Measurements from ENCODE around the gene PSMA7. TPM values are rescaled to one million over a fixed set of nuclear protein-coding genes. Genes with fewer than 3 reads are reported as not detected.

The PSMA7 gene
- total and polyA plus RNA-seq, 4 donors: 109 to 342 (median 196) TPM

GRCh38 chr20:62132421-62132820 is 10.8 kb downstream of the PSMA7 start:
- H3K36me3 ChIP-seq (ENCODE audit: control insufficient read depth in 4 of 4, insufficient read depth in 3 of 4, low read depth in 1 of 4, low read length in 3 of 4): peaks cover 16 to 78% (median 58%) of the 10 kb centered on the region in 4 donors
- TF ChIP-seq RXRA (IDR thresholded peaks at IDR 0.05) (no peak), HNF4G (IDR thresholded peaks at IDR 0.05) (no peak), EGR1 (IDR thresholded peaks at IDR 0.05; ENCODE audit: low read depth in 2 of 2) (no peak), NR2F2 (IDR thresholded peaks at IDR 0.05) (no peak), FOXA2 (IDR thresholded peaks at IDR 0.05) (no peak), HNF4A (conservative IDR thresholded peaks at IDR 0.05) (no peak), TAF1 (conservative IDR thresholded peaks at IDR 0.05) (no peak)
- H3K4me1 ChIP-seq (ENCODE audit: control insufficient read depth in 4 of 4, insufficient read depth in 4 of 4, low read length in 3 of 4): peaks cover 4 to 20% (median 14%) of the 10 kb centered on the region in 4 donors
- H3K27me3 ChIP-seq (ENCODE audit: control insufficient read depth in 4 of 4, insufficient read depth in 4 of 4, low read length in 3 of 4): no peaks in the 10 kb centered on the region
- H3K4me3 ChIP-seq (ENCODE audit: low read depth in 1 of 3, low read length in 3 of 3): no peak overlapping the region
- 90% methylated on average over 7 of the region's 7 CpGs for whole genome bisulfite sequencing
- no peak for DNase-seq (ENCODE audit: low spot score)
- H3K9me3 ChIP-seq (ENCODE audit: control insufficient read depth in 4 of 4, low read length in 3 of 4): no peaks in the 10 kb centered on the region
- H3K27ac ChIP-seq (ENCODE audit: low read depth in 1 of 2, low read length in 2 of 2): no peak overlapping the region
- H3K9ac ChIP-seq (ENCODE audit: low read depth in 1 of 2, low read length in 2 of 2): no peak overlapping the region

DNA sequence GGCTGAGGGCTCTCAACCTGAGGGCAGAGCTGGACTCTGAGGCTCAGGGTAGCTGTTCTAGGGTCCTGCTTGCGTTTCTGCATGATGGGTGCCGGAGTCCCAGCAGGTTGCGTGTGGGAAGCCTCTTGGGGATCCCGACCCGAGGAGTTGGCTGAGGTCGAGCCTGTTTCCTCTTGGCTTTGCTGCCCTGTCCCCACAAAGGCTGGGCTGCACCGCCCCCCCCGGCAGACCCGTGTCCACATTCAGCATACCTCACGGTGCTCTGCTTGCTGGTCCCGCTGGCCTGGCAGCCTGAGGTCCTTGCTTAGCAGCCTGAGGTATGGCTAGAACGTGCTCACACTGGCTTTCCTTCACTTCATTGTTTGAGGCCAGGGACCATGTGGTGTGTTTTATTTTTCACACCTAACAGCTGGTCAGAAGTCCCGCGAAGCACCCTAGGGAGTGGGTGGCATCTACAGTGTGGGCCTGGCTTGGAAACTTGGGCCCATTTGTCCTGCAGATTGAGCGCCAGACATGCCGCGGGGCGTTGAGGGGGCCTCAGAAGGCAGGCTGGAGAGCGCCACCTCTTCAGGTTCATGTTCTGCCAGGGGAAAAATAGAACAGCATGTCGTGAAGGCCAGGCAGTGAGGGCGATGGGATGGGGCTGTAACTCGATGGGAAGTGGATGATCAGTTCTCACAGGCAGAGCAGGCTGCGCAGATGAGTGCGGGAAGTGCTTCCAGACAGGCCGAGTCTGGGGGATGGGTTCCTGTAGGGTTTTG is 11.5 kb downstream of the PSMA7 start:
- H3K9me3 ChIP-seq (ENCODE audit: control insufficient read depth in 4 of 4, low read length in 3 of 4): no peaks in the 10 kb centered on the region
- H3K36me3 ChIP-seq (ENCODE audit: control insufficient read depth in 4 of 4, insufficient read depth in 3 of 4, low read depth in 1 of 4, low read length in 3 of 4): peaks cover 14 to 78% (median 60%) of the 10 kb centered on the region in 4 donors
- WGBS: 95% methylated on average over 25 of the region's 25 CpGs
- no peak overlapping the region for H3K27ac ChIP-seq (ENCODE audit: low read depth in 1 of 2, low read length in 2 of 2)
- TF ChIP-seq RXRA (IDR thresholded peaks at IDR 0.05) (no peak), JUND (IDR thresholded peaks at IDR 0.05) (no peak)
- no peak overlapping the region for H3K9ac ChIP-seq (ENCODE audit: low read depth in 1 of 2, low read length in 2 of 2)
- H3K4me3 ChIP-seq (ENCODE audit: low read depth in 1 of 3, low read length in 3 of 3): no peak overlapping the region
- H3K4me1 ChIP-seq (ENCODE audit: control insufficient read depth in 4 of 4, insufficient read depth in 4 of 4, low read length in 3 of 4): peaks cover 4 to 20% (median 14%) of the 10 kb centered on the region in 4 donors
- no peaks in the 10 kb centered on the region for H3K27me3 ChIP-seq (ENCODE audit: control insufficient read depth in 4 of 4, insufficient read depth in 4 of 4, low read length in 3 of 4)
- DNase-seq (ENCODE audit: low spot score): no peak

GRCh38 chr20:62129731-62130531 is 13.3 kb downstream of the PSMA7 start:
- Histone ChIP-seq H3K9me3 (ENCODE audit: control insufficient read depth in 4 of 4, low read length in 3 of 4) (no peaks in the 10 kb centered on the region), H3K9ac (ENCODE audit: low read depth in 1 of 2, low read length in 2 of 2) (no peak overlapping the region), H3K27me3 (ENCODE audit: control insufficient read depth in 4 of 4, insufficient read depth in 4 of 4, low read length in 3 of 4) (no peaks in the 10 kb centered on the region), H3K4me1 (ENCODE audit: control insufficient read depth in 4 of 4, insufficient read depth in 4 of 4, low read length in 3 of 4) (peaks cover 2 to 9% (median 8%) of the 10 kb centered on the region in 4 donors), H3K36me3 (ENCODE audit: control insufficient read depth in 4 of 4, insufficient read depth in 3 of 4, low read depth in 1 of 4, low read length in 3 of 4) (peaks cover 15 to 76% (median 56%) of the 10 kb centered on the region in 4 donors), H3K4me3 (ENCODE audit: low read depth in 1 of 3, low read length in 3 of 3) (no peak overlapping the region), H3K27ac (ENCODE audit: low read depth in 1 of 2, low read length in 2 of 2) (no peak overlapping the region)
- WGBS: 92% methylated on average over 20 of the region's 20 CpGs
- DNase-seq (ENCODE audit: low spot score): no peak
- TF ChIP-seq, protein P1, sequence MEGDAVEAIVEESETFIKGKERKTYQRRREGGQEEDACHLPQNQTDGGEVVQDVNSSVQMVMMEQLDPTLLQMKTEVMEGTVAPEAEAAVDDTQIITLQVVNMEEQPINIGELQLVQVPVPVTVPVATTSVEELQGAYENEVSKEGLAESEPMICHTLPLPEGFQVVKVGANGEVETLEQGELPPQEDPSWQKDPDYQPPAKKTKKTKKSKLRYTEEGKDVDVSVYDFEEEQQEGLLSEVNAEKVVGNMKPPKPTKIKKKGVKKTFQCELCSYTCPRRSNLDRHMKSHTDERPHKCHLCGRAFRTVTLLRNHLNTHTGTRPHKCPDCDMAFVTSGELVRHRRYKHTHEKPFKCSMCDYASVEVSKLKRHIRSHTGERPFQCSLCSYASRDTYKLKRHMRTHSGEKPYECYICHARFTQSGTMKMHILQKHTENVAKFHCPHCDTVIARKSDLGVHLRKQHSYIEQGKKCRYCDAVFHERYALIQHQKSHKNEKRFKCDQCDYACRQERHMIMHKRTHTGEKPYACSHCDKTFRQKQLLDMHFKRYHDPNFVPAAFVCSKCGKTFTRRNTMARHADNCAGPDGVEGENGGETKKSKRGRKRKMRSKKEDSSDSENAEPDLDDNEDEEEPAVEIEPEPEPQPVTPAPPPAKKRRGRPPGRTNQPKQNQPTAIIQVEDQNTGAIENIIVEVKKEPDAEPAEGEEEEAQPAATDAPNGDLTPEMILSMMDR (IDR thresholded peaks at IDR 0.05; ENCODE audit: low read depth, low read length, missing input control): no peak
- TF ChIP-seq HNF4G (IDR thresholded peaks at IDR 0.05): no peak
- no peak for TF ChIP-seq HNF4A (conservative IDR thresholded peaks at IDR 0.05)
- TF ChIP-seq GABPA (IDR thresholded peaks at IDR 0.05 in 1 of 2, conservative IDR thresholded peaks at IDR 0.05 in 1 of 2): no peak
- no peak for TF ChIP-seq YY1 (IDR thresholded peaks at IDR 0.05)
- TF ChIP-seq ZBTB33 (IDR thresholded peaks at IDR 0.05): no peak
- TF ChIP-seq FOXA2 (IDR thresholded peaks at IDR 0.05): no peak
- TF ChIP-seq TAF1 (conservative IDR thresholded peaks at IDR 0.05): no peak
- no peak for TF ChIP-seq EGR1 (IDR thresholded peaks at IDR 0.05; ENCODE audit: low read depth in 2 of 2)
- TF ChIP-seq, protein P2, sequence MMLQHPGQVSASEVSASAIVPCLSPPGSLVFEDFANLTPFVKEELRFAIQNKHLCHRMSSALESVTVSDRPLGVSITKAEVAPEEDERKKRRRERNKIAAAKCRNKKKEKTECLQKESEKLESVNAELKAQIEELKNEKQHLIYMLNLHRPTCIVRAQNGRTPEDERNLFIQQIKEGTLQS (IDR thresholded peaks at IDR 0.05): no peak
- no peak for TF ChIP-seq NR2F2 (IDR thresholded peaks at IDR 0.05)
- no peak for TF ChIP-seq JUND (IDR thresholded peaks at IDR 0.05)
- TF ChIP-seq FOXA1 (IDR thresholded peaks at IDR 0.05): no peak
- TF ChIP-seq, protein P3, sequence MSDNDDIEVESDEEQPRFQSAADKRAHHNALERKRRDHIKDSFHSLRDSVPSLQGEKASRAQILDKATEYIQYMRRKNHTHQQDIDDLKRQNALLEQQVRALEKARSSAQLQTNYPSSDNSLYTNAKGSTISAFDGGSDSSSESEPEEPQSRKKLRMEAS (IDR thresholded peaks at IDR 0.05): no peak
- TF ChIP-seq, protein P4, sequence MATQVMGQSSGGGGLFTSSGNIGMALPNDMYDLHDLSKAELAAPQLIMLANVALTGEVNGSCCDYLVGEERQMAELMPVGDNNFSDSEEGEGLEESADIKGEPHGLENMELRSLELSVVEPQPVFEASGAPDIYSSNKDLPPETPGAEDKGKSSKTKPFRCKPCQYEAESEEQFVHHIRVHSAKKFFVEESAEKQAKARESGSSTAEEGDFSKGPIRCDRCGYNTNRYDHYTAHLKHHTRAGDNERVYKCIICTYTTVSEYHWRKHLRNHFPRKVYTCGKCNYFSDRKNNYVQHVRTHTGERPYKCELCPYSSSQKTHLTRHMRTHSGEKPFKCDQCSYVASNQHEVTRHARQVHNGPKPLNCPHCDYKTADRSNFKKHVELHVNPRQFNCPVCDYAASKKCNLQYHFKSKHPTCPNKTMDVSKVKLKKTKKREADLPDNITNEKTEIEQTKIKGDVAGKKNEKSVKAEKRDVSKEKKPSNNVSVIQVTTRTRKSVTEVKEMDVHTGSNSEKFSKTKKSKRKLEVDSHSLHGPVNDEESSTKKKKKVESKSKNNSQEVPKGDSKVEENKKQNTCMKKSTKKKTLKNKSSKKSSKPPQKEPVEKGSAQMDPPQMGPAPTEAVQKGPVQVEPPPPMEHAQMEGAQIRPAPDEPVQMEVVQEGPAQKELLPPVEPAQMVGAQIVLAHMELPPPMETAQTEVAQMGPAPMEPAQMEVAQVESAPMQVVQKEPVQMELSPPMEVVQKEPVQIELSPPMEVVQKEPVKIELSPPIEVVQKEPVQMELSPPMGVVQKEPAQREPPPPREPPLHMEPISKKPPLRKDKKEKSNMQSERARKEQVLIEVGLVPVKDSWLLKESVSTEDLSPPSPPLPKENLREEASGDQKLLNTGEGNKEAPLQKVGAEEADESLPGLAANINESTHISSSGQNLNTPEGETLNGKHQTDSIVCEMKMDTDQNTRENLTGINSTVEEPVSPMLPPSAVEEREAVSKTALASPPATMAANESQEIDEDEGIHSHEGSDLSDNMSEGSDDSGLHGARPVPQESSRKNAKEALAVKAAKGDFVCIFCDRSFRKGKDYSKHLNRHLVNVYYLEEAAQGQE (IDR thresholded peaks at IDR 0.05): no peak
- TF ChIP-seq RAD21 (IDR thresholded peaks at IDR 0.05): no peak
- no peak for TF ChIP-seq SP1 (IDR thresholded peaks at IDR 0.05)
- no peak for TF ChIP-seq RXRA (IDR thresholded peaks at IDR 0.05)

All from liver (tissue), 9 donors.